ENCODE measurements around the gene CHAF1B.

DNA sequence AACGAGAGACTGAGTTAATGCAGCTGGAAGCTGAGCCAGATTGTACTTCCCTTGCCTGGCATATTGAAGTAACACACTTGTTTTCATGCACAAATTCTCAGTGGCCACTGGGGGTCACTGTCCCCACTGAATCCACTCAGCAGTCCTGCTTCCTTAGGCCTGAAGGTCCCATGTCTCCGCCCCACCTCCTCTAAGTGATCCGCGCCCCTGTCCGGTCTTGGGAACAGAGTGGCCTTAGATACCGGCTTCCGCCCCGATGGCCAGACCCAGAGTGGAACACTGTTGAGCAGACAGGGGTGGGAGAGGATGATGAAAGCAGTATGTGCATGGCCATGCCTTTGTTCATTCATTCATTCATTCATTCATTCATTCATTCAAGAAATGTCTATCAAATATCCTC lies 34.8 kb downstream of the CHAF1B start:
- no peak for TF ChIP-seq HOXA7 (CRISPR knock-in tag; IDR thresholded peaks at IDR 0.05; ENCODE audit: borderline replicate concordance)
- TF ChIP-seq, protein P1, sequence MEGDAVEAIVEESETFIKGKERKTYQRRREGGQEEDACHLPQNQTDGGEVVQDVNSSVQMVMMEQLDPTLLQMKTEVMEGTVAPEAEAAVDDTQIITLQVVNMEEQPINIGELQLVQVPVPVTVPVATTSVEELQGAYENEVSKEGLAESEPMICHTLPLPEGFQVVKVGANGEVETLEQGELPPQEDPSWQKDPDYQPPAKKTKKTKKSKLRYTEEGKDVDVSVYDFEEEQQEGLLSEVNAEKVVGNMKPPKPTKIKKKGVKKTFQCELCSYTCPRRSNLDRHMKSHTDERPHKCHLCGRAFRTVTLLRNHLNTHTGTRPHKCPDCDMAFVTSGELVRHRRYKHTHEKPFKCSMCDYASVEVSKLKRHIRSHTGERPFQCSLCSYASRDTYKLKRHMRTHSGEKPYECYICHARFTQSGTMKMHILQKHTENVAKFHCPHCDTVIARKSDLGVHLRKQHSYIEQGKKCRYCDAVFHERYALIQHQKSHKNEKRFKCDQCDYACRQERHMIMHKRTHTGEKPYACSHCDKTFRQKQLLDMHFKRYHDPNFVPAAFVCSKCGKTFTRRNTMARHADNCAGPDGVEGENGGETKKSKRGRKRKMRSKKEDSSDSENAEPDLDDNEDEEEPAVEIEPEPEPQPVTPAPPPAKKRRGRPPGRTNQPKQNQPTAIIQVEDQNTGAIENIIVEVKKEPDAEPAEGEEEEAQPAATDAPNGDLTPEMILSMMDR (tag by site-specific recombination; IDR thresholded peaks at IDR 0.05): peak; percentile 91
- TF ChIP-seq, protein P2, sequence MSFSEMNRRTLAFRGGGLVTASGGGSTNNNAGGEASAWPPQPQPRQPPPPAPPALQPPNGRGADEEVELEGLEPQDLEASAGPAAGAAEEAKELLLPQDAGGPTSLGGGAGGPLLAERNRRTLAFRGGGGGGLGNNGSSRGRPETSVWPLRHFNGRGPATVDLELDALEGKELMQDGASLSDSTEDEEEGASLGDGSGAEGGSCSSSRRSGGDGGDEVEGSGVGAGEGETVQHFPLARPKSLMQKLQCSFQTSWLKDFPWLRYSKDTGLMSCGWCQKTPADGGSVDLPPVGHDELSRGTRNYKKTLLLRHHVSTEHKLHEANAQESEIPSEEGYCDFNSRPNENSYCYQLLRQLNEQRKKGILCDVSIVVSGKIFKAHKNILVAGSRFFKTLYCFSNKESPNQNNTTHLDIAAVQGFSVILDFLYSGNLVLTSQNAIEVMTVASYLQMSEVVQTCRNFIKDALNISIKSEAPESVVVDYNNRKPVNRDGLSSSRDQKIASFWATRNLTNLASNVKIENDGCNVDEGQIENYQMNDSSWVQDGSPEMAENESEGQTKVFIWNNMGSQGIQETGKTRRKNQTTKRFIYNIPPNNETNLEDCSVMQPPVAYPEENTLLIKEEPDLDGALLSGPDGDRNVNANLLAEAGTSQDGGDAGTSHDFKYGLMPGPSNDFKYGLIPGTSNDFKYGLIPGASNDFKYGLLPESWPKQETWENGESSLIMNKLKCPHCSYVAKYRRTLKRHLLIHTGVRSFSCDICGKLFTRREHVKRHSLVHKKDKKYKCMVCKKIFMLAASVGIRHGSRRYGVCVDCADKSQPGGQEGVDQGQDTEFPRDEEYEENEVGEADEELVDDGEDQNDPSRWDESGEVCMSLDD (tag by site-specific recombination; IDR thresholded peaks at IDR 0.05): no peak
- TF ChIP-seq, protein P3, sequence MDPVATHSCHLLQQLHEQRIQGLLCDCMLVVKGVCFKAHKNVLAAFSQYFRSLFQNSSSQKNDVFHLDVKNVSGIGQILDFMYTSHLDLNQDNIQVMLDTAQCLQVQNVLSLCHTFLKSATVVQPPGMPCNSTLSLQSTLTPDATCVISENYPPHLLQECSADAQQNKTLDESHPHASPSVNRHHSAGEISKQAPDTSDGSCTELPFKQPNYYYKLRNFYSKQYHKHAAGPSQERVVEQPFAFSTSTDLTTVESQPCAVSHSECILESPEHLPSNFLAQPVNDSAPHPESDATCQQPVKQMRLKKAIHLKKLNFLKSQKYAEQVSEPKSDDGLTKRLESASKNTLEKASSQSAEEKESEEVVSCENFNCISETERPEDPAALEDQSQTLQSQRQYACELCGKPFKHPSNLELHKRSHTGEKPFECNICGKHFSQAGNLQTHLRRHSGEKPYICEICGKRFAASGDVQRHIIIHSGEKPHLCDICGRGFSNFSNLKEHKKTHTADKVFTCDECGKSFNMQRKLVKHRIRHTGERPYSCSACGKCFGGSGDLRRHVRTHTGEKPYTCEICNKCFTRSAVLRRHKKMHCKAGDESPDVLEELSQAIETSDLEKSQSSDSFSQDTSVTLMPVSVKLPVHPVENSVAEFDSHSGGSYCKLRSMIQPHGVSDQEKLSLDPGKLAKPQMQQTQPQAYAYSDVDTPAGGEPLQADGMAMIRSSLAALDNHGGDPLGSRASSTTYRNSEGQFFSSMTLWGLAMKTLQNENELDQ (tag by site-specific recombination; IDR thresholded peaks at IDR 0.05; ENCODE audit: low read depth): no peak
- TF ChIP-seq, protein P4, sequence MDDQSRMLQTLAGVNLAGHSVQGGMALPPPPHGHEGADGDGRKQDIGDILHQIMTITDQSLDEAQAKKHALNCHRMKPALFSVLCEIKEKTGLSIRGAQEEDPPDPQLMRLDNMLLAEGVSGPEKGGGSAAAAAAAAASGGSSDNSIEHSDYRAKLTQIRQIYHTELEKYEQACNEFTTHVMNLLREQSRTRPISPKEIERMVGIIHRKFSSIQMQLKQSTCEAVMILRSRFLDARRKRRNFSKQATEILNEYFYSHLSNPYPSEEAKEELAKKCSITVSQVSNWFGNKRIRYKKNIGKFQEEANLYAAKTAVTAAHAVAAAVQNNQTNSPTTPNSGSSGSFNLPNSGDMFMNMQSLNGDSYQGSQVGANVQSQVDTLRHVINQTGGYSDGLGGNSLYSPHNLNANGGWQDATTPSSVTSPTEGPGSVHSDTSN (CRISPR knock-in tag; IDR thresholded peaks at IDR 0.05): no peak
- no peak for TF ChIP-seq TCF7L2 (IDR thresholded peaks at IDR 0.05; ENCODE audit: borderline replicate concordance, low read depth, low read length)
- TF ChIP-seq ZNF202 (tag by site-specific recombination; IDR thresholded peaks at IDR 0.05; ENCODE audit: borderline replicate concordance): no peak
- no peak for TF ChIP-seq ZNF549 (tag by site-specific recombination; IDR thresholded peaks at IDR 0.05)
- no peak for TF ChIP-seq ZNF16 (tag by site-specific recombination; IDR thresholded peaks at IDR 0.05; ENCODE audit: low read depth)
- no peak for TF ChIP-seq ZNF777 (tag by site-specific recombination; IDR thresholded peaks at IDR 0.05; ENCODE audit: borderline replicate concordance)
- no peak for TF ChIP-seq ZNF404 (tag by site-specific recombination; IDR thresholded peaks at IDR 0.05)
